ENCODE results near the gene GCLC. TPM values are rescaled to one million over a fixed set of nuclear protein-coding genes. Genes with fewer than 3 reads are reported as not detected.

GCLC gene
- total and polyA plus RNA-seq, 9 donors: 9.0 to 50.4 (median 29.4) TPM

- no peaks in the 10 kb centered on the region for H3K36me3 ChIP-seq
- DNase-seq: no peak
- H3K27ac ChIP-seq: no peak overlapping the region
- H3K9me3 ChIP-seq: no peaks in the 10 kb centered on the region
- intact Hi-C loops (cut with DNase I): loop anchor here in 2 of 4 donors (5.0 kb wide), 1 partner anchor 308 kb away; no protein-coding TSS in a partner anchor
- no peak for TF ChIP-seq CTCF (IDR thresholded peaks at IDR 0.05)
- TF ChIP-seq POLR2A (IDR thresholded peaks at IDR 0.05): no peak
- TF ChIP-seq EP300 (IDR thresholded peaks at IDR 0.05): no peak
- no peak overlapping the region for H3K4me3 ChIP-seq
- WGBS, 3 donors: 48 to 61% (median 59%) methylated on average over 1 of the region's 1 CpG
- H3K4me1 ChIP-seq (ENCODE audit: insufficient read depth): no peaks in the 10 kb centered on the region
- peaks cover 2% of the 10 kb centered on the region for H3K27me3 ChIP-seq
These were observed 65.0 kb downstream of the GCLC start for GRCh38 chr6:53479871-53480270.

- Histone ChIP-seq H3K9me3 (no peaks in the 10 kb centered on the region), H3K4me1 (ENCODE audit: insufficient read depth) (no peaks in the 10 kb centered on the region), H3K27me3 (peaks cover 2% of the 10 kb centered on the region), H3K36me3 (no peaks in the 10 kb centered on the region), H3K27ac (no peak overlapping the region), H3K4me3 (no peak overlapping the region)
- 74 to 75% (median 75%) methylated on average over 1 of the region's 1 CpG for WGBS, 3 donors
- intact Hi-C loops (cut with DNase I): no loop called here
- TF ChIP-seq EP300 (IDR thresholded peaks at IDR 0.05) (no peak), CTCF (IDR thresholded peaks at IDR 0.05) (no peak), POLR2A (IDR thresholded peaks at IDR 0.05) (no peak)
- DNase-seq: no peak
These were observed 67.9 kb downstream of the GCLC start for GRCh38 chr6:53476964-53477363.

GRCh38 chr6:53474010-53474409 lies 70.9 kb downstream of the GCLC start:
- intact Hi-C loops (cut with DNase I): loop anchor here in 1 of 4 donors (5.0 kb wide), 1 partner anchor 307 kb away; no protein-coding TSS in a partner anchor
- no peaks in the 10 kb centered on the region for H3K36me3 ChIP-seq
- no peak for TF ChIP-seq POLR2A (IDR thresholded peaks at IDR 0.05)
- no peak overlapping the region for H3K4me3 ChIP-seq
- DNase-seq: no peak
- H3K27ac ChIP-seq: no peak overlapping the region
- peaks cover 2% of the 10 kb centered on the region for H3K27me3 ChIP-seq
- no peaks in the 10 kb centered on the region for H3K9me3 ChIP-seq
- WGBS, 3 donors: 93 to 100% (median 95%) methylated on average over 2 of the region's 2 CpGs
- no peaks in the 10 kb centered on the region for H3K4me1 ChIP-seq (ENCODE audit: insufficient read depth)

GRCh38 chr6:53469163-53469562 lies 75.7 kb downstream of the GCLC start:
- WGBS, 3 donors: 57 to 68% (median 62%) methylated on average over 1 of the region's 1 CpG

More at GRCh38 chr6:53469163-53469562, 75.7 kb downstream of the GCLC start:
- no peak overlapping the region for H3K4me3 ChIP-seq
- H3K9me3 ChIP-seq: no peaks in the 10 kb centered on the region
- H3K4me1 ChIP-seq (ENCODE audit: insufficient read depth): peaks cover 2% of the 10 kb centered on the region
- DNase-seq: no peak
- intact Hi-C loops (cut with DNase I): no loop called here
- H3K36me3 ChIP-seq: no peaks in the 10 kb centered on the region
- no peaks in the 10 kb centered on the region for H3K27me3 ChIP-seq
- no peak for TF ChIP-seq CTCF (IDR thresholded peaks at IDR 0.05)
- TF ChIP-seq POLR2A (IDR thresholded peaks at IDR 0.05): no peak
- TF ChIP-seq EP300 (IDR thresholded peaks at IDR 0.05): no peak
- no peak overlapping the region for H3K27ac ChIP-seq
